Sigmoid colon (tissue), 7 donors: ENCODE results near the gene FALEC. TPM values are rescaled to one million over a fixed set of nuclear protein-coding genes. Genes with fewer than 3 reads are reported as not detected.
A peak's percentile ranks its signal among the peaks of the same experiment; 100 is the strongest.

Experiments used
- DNase-seq: peaks from one replicate; pipeline ENCODE4 v3.0.0-alpha.2; 2019
- H3K27ac ChIP-seq, 4 donors: fragments of 200-600 bp; sonication (generic); one replicate each; pipeline ENCODE4 v1.5.1; 2016 to 2019; ENCODE audit warnings: mild to moderate bottlenecking in 1 of 4
- H3K27me3 ChIP-seq, 3 donors: fragments of 200-600 bp; sonication (generic); one replicate each; pipeline ENCODE4 v1.5.1; 2019; ENCODE audit warnings: mild to moderate bottlenecking in 1 of 3
- H3K36me3 ChIP-seq, 4 donors: fragments of 200-600 bp; sonication (generic); one replicate each; pipeline ENCODE4 v1.5.1; 2016 to 2019
- H3K4me1 ChIP-seq, 4 donors: fragments of 200-600 bp; sonication (generic); one replicate each; pipeline ENCODE4 v1.5.1; 2017 to 2019
- H3K4me3 ChIP-seq, 4 donors: fragments of 200-600 bp; sonication (generic); one replicate each; pipeline ENCODE4 v1.5.1; 2017 to 2019; ENCODE audit warnings: mild to moderate bottlenecking in 2 of 4, moderate library complexity in 1 of 4
- H3K9me3 ChIP-seq, 4 donors: fragments of 200-600 bp in 3 of 4; sonication (generic) in 3 of 4; one replicate each; pipeline versions ENCODE4 v1.5.1 to v1.6.1; 2013 to 2019
- CTCF ChIP-seq, 4 experiments: fragments of 450-650 bp in 3 of 4; fragments of 200-600 bp in 1 of 4; IDR thresholded peaks; one replicate each; pipeline ENCODE4 v1.5.1; 2016 to 2019; ENCODE audit warnings: antibody characterized with exemption in 4 of 4, mild to moderate bottlenecking in 3 of 4, moderate library complexity in 2 of 4
- EP300 ChIP-seq, 4 donors: sonication (generic); formaldehyde crosslinking; IDR thresholded peaks; one replicate each; pipeline ENCODE4 v1.6.1; 2017; ENCODE audit warnings: antibody characterized with exemption in 4 of 4
- POLR2A ChIP-seq, 2 donors: fragments of 450-650 bp; IDR thresholded peaks; one replicate each; pipeline ENCODE4 v1.6.1; 2016; ENCODE audit warnings: antibody characterized with exemption in 2 of 2, mild to moderate bottlenecking in 2 of 2, moderate library complexity in 2 of 2
- POLR2AphosphoS5 ChIP-seq, 4 donors: sonication (generic); formaldehyde crosslinking; IDR thresholded peaks; one replicate each; pipeline ENCODE4 v1.6.1; 2017; ENCODE audit warnings: antibody characterized with exemption in 4 of 4
- WGBS, 2 donors: extraction: QIAGEN DNeasy Blood & Tissue Kit; methylation state at CpG; one replicate each; pipeline ENCODE4 v1.1.7; 2013; 5-methylcytosine and 5-hydroxymethylcytosine counted together
- intact Hi-C: fragments of 100-400 bp; cut with DNase I; formaldehyde crosslinking; loops from one replicate; pipeline ENCODE4 v1.15.1; 2023
- polyA plus RNA-seq, 3 donors: library from polyadenylated mRNA; stranded (reverse); fragments of 200-250 nt; gene quantifications; one replicate each; pipeline ENCODE4 v1.2.3, GENCODE V29; 2013
- total RNA-seq, 4 donors: library from RNA; depleted of rRNA; stranded (reverse); fragments of >200 nt; gene quantifications; one replicate each; pipeline ENCODE4 v1.1.0, GENCODE V29; 2016
- donor health status: healthy with polysubstance abuse.
- donor health status: Bipolar disorder and iron deficiency.
- donor health status: healthy.

The FALEC gene
- total and polyA plus RNA-seq, 7 donors = 0.35 TPM; not detected in 6

GRCh38 chr1:150559656-150560010, 44.1 kb downstream of the FALEC start:
- TF ChIP-seq POLR2A (IDR thresholded peaks at IDR 0.05) (no peak), POLR2AphosphoS5 (IDR thresholded peaks at IDR 0.05) (no peak), CTCF (IDR thresholded peaks at IDR 0.05) (no peak), EP300 (IDR thresholded peaks at IDR 0.05) (no peak)
- 68 to 75% methylated on average over 10 of the region's 10 CpGs for WGBS, 2 donors
- H3K36me3 ChIP-seq = peaks cover 0 to 16% (median 5%) of the 10 kb centered on the region in 4 donors
- H3K4me3 ChIP-seq = no peak overlapping the region
- no peaks in the 10 kb centered on the region for H3K9me3 ChIP-seq
- intact Hi-C loops = loop anchor here (2.0 to 10.0 kb wide), 5 partner anchors 135 to 415 kb away; partner anchors contain the start of genes ARNT, CERS2, GOLPH3L and SETDB1
- peak overlapping the region; percentile 95 to 99 (median 98) for H3K27ac ChIP-seq
- DNase-seq = peak; percentile 78
- peaks cover 0 to 69% (median 57%) of the 10 kb centered on the region in 4 donors for H3K4me1 ChIP-seq
- no peaks in the 10 kb centered on the region for H3K27me3 ChIP-seq

- H3K27me3 ChIP-seq = no peaks in the 10 kb centered on the region
- intact Hi-C loops = loop anchor here (2.0 to 10.0 kb wide), 5 partner anchors 135 to 415 kb away; partner anchors contain the start of genes ARNT, CERS2, GOLPH3L and SETDB1
- peak; percentile 91 for DNase-seq
- H3K27ac ChIP-seq = peak overlapping the region; percentile 95 to 99 (median 98)
- H3K36me3 ChIP-seq = peaks cover 0 to 16% (median 5%) of the 10 kb centered on the region in 4 donors
- TF ChIP-seq POLR2A (IDR thresholded peaks at IDR 0.05) = no peak
- no peak for TF ChIP-seq EP300 (IDR thresholded peaks at IDR 0.05)
- TF ChIP-seq CTCF (IDR thresholded peaks at IDR 0.05) = peak; percentile 88 to 98 (median 94)
- peak in 2 of 4 donors; percentile 26 to 36 for TF ChIP-seq POLR2AphosphoS5 (IDR thresholded peaks at IDR 0.05)
- peaks cover 0 to 73% (median 61%) of the 10 kb centered on the region in 4 donors for H3K4me1 ChIP-seq
- 8 to 20% methylated on average over 9 of the region's 9 CpGs for WGBS, 2 donors
- no peaks in the 10 kb centered on the region for H3K9me3 ChIP-seq
- H3K4me3 ChIP-seq = peak overlapping the region in 3 of 4 donors; percentile 54 to 59 (median 57)
Measured at GRCh38 chr1:150560011-150560438, 44.5 kb downstream of the FALEC start.

- intact Hi-C loops = loop anchor here (1.0 to 10.0 kb wide), 7 partner anchors 19 to 414 kb away; partner anchors contain the start of genes ARNT, CERS2, GOLPH3L and MCL1
- peak; percentile 96 for DNase-seq
- 16 to 17% methylated on average over 17 of the region's 17 CpGs for WGBS, 2 donors
- peak overlapping the region; percentile 39 to 59 (median 56) for H3K4me3 ChIP-seq
- H3K9me3 ChIP-seq = no peaks in the 10 kb centered on the region
- TF ChIP-seq CTCF (IDR thresholded peaks at IDR 0.05) (peak; percentile 83 to 95 (median 84)), POLR2AphosphoS5 (IDR thresholded peaks at IDR 0.05) (no peak)
- H3K27ac ChIP-seq = peak overlapping the region; percentile 95 to 99 (median 98)
- no peaks in the 10 kb centered on the region for H3K27me3 ChIP-seq
- peaks cover 0 to 80% (median 68%) of the 10 kb centered on the region in 4 donors for H3K4me1 ChIP-seq
- peaks cover 0 to 16% (median 4%) of the 10 kb centered on the region in 4 donors for H3K36me3 ChIP-seq
Measured at GRCh38 chr1:150560576-150561253, 45.2 kb downstream of the FALEC start.

- Histone ChIP-seq H3K36me3 (peaks cover 0 to 16% (median under 1%) of the 10 kb centered on the region in 4 donors), H3K4me3 (peak overlapping the region; percentile 39 to 59 (median 56)), H3K27ac (peak overlapping the region; percentile 95 to 99 (median 98)), H3K9me3 (no peaks in the 10 kb centered on the region), H3K4me1 (peaks cover 0 to 87% (median 75%) of the 10 kb centered on the region in 4 donors), H3K27me3 (no peaks in the 10 kb centered on the region)
- peak; percentile 78 to 94 for TF ChIP-seq POLR2A (IDR thresholded peaks at IDR 0.05)
- TF ChIP-seq CTCF (IDR thresholded peaks at IDR 0.05) = no peak
- TF ChIP-seq POLR2AphosphoS5 (IDR thresholded peaks at IDR 0.05) = peak; percentile 96 to 97 (median 97)
- TF ChIP-seq EP300 (IDR thresholded peaks at IDR 0.05) = peak in 2 of 4 donors; percentile 43 to 85
- WGBS, 2 donors = 1% methylated on average over 32 of the region's 32 CpGs
- DNase-seq = peak; percentile 99
- intact Hi-C loops = loop anchor here (1.0 to 10.0 kb wide), 7 partner anchors 18 to 413 kb away; partner anchors contain the start of genes ARNT, CERS2, GOLPH3L and MCL1
Measured at GRCh38 chr1:150561254-150561973, 45.9 kb downstream of the FALEC start.
